HL-60/S4 treated with retinoic acid at 250 ng/mL for 4 days and 3 days (cell line): ENCODE data around the gene STAT1.
"Not testable (repeated sequence)": the region's sequence is repeated elsewhere in the genome, so short reads cannot be mapped to it uniquely, and the experiment has no call there.

ENCODE experiments used
- in situ Hi-C: fragments of 300-500 bp; cut with MboI; formaldehyde crosslinking; loops from 2 replicates; pipeline ENCODE4 v1.7.0; 2022; ENCODE audit warnings: low sequenced_read_pairs

The STAT1 gene

GRCh38 chr2:190965580-190966222 lies 48.3 kb downstream of the STAT1 start:
- in situ Hi-C loops: no loop called here

DNA sequence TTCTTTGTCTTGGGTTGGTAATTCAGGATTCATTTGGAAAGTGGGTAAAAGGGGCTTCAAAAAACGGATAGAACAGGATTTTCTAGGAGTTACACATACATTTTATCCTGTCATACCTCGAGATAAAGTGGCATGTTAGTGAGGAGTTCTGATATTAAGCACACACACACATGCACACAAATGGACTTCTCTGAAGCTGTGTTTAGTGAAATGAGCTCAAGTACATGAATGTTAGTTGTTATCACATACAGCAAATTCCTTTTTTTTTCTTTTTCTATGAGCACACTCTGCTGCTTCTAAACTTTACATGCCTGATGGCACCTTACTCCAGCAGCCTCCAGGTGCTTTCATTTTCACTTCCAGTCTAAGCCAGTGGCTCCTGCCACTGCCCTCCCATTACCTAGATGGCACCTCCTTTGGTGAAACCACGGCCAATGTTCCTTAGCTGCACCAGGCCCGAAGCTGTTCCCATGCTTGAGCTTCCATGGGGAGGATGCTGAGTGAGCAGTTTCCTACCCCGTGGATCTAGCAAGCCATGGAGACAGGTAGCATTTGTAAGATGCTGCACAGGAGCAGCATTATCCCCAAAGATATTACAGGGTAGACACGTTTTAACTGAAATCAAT lies 49.7 kb downstream of the STAT1 start:
- in situ Hi-C loops: no loop called here

DNA sequence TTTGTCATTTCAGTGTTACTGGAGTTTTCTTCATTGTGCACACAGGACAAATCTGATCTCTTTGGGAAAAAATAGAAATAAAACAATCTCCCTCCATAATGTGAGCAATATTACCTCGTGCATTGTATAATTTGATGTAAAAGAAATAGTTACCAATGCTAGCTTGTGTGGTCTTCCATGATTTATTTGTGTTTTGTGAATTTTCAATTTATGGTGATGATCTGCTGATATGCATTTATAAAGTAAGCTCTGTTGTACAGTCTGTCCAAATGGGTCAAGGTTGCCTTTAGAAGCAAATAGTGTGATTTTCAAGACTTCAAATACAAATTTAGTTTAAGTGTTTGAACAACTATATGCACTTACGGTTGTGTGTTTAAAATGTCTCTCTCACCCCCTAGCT lies 50.9 kb downstream of the STAT1 start:
- in situ Hi-C loops: no loop called here

- in situ Hi-C loops: no loop called here
Observed at GRCh38 chr2:190961918-190962487, 52.0 kb downstream of the STAT1 start.

DNA sequence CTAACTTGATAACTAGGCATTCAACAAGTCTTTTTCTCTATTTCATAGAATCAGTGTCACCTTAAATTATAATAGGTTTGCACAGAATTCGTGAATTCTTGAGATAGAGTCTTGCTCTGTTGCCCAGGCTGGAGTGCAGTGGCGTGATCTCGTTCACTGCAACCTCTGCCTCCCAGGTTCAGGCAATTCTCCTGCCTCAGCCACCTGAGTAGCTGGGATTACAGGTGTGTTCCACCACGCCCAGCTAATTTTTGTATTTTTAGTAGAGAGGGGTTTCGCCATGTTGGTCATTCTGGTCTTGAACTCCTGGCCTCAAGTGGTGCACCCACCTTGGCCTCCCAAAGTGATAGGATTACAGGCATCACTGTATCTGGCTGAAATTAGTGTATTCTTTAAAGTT lies 52.9 kb downstream of the STAT1 start:
- in situ Hi-C loops: not testable (repeated sequence)

DNA sequence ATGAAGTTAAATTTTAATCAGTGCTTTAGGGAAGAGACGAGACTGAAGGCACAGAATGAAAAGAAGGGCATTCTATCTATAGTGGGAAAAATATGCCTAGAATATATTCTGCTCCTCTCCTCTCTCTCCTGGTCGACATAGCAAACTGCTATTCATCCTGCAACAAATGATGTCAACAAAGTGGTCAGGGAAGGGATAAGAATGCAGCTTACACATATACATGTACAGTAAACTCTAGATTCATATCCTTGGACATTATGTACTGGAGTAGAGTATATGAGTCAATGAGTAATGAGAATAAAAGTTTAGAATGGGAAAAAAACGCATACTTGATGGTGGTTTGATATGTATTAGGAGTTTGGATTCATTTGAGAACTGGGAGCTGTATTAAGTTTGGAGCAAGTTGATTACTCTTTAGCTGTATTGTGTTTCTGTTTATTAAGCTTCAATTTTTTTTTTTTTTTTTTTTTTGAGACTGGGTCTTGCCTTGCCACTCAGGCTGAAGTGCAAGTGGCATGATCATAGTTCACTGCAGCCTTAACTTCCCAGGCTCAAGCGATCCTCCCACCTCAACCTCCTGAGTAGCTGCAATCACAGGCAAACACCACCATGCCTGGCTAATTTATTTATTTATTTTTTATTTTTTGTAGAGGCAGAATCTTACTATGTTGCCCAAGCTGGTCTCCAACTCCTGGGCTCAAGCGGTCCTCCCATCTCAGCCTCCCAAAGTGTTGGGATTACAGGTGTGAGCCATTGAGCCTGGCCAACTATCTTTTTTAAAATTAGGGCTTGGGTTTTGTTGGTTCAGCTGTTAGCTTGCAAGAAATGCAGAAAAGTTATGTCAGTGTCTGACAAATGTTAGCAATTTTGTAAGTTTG lies 53.8 kb downstream of the STAT1 start:
- in situ Hi-C loops: no loop called here

DNA sequence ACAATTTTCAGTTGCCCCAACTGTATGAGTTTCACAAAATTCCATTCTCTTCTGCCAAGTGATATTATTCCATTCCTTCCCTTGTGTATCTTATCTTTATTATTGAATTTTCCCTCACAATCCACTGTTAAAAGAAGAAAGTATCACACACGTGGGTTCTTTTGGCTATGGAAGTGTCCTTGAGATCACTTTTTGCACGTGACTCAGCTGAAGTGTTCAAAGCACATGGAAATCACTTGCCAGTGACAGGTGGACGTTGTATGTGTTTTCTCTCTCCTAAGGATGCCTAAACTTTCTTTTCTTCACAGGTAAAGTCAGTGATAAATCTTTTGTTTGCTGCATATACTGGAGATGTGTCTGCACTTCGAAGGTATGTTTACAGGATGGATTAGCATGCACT lies 60.7 kb downstream of the STAT1 start:
- in situ Hi-C loops: no loop called here

DNA sequence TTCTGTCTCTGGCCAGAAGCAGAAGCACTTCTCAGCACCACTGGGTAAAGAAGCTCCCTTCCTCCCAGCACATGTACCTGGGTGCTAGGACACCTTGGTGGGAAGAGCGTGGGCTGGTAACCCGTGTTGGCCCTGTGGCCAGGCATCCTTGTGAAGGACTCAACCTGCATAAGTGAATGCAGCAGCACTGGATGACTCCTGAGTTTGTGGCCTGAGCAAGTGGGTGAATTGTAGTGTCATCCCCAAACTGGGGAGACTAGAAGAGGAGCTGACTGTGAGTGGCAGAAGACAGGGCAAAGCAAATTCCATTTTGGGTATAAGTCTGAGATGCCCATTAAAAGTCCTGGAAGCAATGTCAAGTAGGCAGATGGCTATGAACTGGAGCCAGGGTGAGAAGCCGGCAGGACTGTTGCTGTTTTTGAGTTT lies 63.4 kb downstream of the STAT1 start:
- in situ Hi-C loops: no loop called here

DNA sequence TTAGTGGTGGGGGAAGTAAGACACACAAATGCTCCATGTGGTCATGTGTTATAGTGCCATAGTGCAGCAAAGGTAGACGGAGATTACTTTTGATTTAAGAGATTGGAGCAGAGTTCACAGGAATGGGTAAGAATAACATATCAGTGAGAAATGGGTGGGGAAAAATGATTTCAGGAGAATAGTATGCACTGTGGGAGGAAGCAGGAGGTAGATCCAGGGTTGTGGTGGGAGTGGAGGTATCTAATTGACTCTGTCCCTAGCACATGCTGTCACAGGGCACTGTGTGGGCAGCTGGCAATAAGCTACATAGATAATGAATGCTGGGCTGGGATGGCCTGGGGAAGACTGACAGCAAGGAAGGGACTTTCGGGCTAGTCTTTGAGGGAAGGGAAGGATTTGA lies 65.3 kb downstream of the STAT1 start:
- in situ Hi-C loops: no loop called here

GRCh38 chr2:190947711-190948251 lies 66.2 kb downstream of the STAT1 start:
- in situ Hi-C loops: no loop called here

DNA sequence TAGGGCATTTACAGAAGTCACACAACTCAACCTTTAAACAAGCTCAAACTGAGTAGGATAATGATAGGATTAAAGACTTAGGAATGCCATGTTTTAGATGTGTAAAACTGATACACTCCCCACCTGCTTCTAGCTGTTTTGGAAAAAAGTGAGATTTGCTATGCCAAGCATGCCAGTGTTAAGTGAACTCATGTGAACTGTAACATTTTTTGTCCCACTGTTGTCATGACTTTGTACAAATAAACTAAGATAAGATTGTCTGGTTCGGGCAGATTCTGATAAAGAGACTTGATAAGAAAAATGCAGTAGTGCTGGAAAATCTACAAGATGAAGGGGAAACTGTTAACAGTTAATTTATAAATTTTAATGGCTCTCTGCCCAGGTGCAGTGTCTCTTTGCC lies 66.8 kb downstream of the STAT1 start:
- in situ Hi-C loops: no loop called here

GRCh38 chr2:190943706-190944105 lies 70.3 kb downstream of the STAT1 start:
- in situ Hi-C loops: no loop called here

DNA sequence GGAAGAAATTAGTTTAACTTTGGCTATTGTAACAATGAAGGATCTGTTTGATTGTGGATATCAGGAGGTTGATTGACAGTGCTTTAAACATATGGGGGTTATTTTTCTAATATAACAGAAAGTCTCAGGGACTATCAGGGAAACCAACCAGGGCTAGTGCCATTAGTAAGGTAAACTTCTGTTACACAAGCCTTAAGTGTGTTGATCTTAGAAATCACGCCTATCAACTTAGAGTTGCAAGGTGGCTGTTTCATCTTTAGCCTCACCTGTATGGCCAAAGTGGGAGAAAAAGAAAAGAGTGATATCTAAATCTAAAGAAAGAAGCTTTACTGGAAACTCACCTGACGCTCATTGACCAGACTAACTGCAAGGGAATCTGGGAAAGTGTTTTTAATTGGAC lies 71.3 kb downstream of the STAT1 start:
- in situ Hi-C loops: no loop called here

DNA sequence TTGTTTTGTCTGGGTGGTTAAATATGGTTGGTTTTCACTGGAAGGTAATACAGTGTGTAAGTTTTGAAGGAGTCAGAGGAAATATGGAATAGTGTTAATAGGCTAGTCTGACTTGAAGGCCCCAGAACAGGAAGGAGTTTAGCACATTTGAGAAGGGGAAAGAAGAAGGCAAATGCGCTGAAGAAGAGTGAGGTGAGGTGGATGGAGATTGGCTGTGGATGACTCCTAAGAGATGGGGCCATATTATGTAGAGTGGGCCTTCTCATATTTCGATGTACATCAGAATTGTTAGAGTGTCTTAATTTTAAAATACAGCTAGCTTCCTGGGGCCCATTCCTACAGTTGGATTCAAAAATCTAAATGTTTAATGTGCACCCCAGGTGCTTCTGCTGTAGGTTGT lies 72.4 kb downstream of the STAT1 start:
- in situ Hi-C loops: no loop called here

DNA sequence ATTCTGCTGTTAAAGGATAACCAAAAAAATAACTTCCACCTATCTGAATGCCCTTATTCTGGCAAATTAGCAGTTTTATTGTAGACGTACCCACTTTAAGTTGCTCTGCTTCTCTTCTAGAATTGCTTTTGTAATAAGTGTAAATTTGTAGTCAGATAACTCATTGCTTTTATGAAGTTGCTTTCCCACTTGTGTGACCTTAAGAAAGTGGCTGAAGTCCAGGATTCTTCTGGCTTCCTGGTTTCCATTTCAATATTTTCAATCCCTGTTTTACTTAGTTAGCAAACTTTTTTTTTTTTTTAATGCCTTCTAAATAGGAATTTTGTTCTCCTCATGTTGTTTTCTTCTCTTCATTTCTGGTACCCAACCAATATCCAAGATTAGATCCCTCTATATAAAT lies 73.5 kb downstream of the STAT1 start:
- in situ Hi-C loops: no loop called here

DNA sequence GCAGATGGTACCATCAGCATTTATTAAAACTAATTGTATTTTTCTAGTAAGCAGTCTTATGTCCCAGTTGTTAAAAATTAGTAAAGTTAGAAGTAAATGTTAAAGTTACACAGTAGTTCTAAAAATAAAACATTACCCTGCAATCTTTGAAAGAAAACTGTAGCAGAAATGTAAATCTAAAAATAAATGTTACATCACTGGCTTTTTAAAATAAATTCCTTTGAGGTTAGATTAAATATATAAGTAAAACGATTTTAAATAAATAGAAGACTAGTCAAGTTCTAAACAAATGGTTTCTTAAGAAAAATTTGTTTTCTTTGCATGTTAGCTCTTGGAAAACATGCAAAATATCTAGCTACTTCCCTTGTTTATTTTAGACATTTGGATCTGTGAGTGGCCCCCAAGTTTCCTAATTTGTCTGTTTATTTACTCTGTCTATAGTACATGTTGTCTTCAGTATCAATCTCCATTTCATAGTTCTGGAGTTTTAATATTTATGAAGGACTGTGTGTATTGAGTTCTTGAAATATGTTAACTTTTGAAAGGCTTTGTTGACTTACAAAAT lies 75.1 kb downstream of the STAT1 start:
- in situ Hi-C loops: no loop called here

GRCh38 chr2:190935054-190935453 lies 78.9 kb downstream of the STAT1 start:
- in situ Hi-C loops: no loop called here

GRCh38 chr2:190933361-190933760 lies 80.6 kb downstream of the STAT1 start:
- in situ Hi-C loops: no loop called here

GRCh38 chr2:190932514-190932913 lies 81.5 kb downstream of the STAT1 start:
- in situ Hi-C loops: no loop called here

DNA sequence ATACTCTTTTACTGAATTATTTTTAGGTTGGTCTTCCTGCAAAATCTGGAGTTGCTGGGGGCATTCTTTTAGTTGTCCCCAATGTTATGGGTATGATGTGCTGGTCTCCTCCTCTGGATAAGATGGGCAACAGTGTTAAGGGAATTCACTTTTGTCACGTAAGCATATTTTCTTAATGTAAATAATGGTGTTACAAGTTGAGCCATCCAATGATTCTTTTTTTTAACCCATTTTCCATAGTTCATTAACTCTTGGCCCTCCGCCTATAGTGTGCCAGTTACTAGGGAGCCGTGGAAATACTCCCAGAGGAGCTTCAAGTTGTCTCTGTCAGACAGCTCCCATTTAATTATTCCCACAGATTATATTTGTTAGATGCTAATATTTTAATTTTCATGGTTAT lies 83.6 kb downstream of the STAT1 start:
- in situ Hi-C loops: no loop called here

- in situ Hi-C loops: no loop called here
Observed at GRCh38 chr2:190929919-190930318, 84.1 kb downstream of the STAT1 start.
